Measurements from ENCODE around the gene SLC17A2.

- TF ChIP-seq CTCF (IDR thresholded peaks at IDR 0.05), result no peak
- no peak for TF ChIP-seq ZFX (IDR thresholded peaks at IDR 0.05; ENCODE audit: borderline replicate concordance)
Measured at GRCh38 chr6:25883991-25884390, 46.5 kb downstream of the SLC17A2 start.
